D721Med (cell line): ENCODE data around the gene ZNF805.
A peak's percentile ranks its signal among the peaks of the same experiment; 100 is the strongest.

Experiments
- DNase-seq: peaks from one replicate; pipeline ENCODE4 v3.0.0; 2011; ENCODE audit warnings: low spot score; ENCODE audit not compliant: insufficient read length
- FAIRE-seq: peaks from 2 replicates; lab custom pipeline; 2011; peaks lifted over from hg19 to GRCh38; lab: Jason Lieb, UNC
- TF ChIP-seq, protein P1 (sequence below): IDR thresholded peaks from 2 replicates; pipeline ENCODE4 v1.5.1; 2012; ENCODE audit warnings: mild to moderate bottlenecking, control low read depth; ENCODE audit not compliant: insufficient read depth; ENCODE audit errors: missing control alignments

ZNF805 gene

DNA sequence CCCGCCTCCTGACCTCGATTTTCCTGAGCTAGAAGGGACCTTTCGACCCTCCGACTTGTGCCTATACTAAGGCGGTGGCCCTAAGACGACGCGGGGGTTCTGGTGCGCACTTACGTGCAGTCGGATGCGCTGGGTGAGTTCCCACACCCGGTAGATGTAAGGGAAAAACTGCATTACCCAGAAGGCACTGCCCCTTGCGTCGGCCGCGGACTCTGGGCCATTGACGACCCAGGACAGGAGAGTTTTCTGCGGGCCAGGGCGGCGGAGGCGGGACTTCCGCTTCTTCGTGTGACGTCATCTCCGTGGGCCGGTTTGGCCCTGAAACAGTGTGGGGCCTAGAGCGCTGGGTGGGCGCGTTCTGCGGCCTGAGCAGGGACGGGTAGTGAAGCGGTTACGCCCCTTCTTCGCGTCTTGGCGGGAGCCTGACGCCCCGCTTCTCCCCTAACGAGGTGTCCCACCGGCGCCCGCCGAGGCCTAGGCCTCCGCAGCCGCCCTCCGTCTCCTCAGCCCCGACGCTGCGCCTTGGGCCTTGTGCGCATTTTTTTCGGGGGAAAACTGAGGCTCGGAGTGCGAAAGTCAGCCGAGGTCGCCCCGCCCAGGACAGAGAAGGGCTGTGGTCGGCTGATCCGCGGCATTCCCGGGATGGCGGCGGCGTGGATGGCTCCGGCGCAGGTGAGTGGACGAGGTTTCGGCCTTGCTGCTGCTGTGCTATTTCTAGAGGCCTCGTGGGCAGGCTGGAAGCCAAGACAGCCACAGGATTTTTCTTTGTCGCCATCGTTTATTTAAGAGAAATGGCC lies 39.9 kb downstream of the ZNF805 start, which contains the start of gene ZNF460:
Gene ZNF460, plus strand, starts transcription at position 321 of the 797 bp plus-strand sequence. Its CDS starts 322 bp downstream, at position 643.
- TF ChIP-seq, protein P1, sequence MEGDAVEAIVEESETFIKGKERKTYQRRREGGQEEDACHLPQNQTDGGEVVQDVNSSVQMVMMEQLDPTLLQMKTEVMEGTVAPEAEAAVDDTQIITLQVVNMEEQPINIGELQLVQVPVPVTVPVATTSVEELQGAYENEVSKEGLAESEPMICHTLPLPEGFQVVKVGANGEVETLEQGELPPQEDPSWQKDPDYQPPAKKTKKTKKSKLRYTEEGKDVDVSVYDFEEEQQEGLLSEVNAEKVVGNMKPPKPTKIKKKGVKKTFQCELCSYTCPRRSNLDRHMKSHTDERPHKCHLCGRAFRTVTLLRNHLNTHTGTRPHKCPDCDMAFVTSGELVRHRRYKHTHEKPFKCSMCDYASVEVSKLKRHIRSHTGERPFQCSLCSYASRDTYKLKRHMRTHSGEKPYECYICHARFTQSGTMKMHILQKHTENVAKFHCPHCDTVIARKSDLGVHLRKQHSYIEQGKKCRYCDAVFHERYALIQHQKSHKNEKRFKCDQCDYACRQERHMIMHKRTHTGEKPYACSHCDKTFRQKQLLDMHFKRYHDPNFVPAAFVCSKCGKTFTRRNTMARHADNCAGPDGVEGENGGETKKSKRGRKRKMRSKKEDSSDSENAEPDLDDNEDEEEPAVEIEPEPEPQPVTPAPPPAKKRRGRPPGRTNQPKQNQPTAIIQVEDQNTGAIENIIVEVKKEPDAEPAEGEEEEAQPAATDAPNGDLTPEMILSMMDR = no peak
- FAIRE-seq = no peak
- DNase-seq = peak; percentile 84

DNA sequence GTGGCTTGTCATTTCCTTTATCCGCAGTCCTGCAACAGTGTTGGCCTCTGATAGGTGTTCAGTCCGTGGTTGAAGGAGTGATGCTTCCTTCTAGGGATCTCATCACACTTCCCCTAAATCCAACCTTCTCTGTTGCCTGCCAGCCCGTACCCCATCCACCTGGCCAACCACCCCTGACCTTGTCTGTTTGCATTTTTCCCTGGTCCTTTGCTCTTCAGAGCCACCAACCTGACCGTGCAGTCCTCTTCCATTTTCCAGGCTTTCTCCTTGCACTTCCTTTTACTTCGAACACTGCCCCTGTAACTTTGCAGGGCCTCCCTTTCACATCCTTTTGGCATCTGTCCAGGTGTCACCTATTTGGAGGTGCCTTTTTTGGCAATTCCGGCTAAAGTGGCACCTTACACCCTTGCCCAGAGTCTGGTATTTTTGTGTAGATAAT lies 40.5 kb downstream of the ZNF805 start:
- FAIRE-seq (no peak), DNase-seq (no peak)

DNA sequence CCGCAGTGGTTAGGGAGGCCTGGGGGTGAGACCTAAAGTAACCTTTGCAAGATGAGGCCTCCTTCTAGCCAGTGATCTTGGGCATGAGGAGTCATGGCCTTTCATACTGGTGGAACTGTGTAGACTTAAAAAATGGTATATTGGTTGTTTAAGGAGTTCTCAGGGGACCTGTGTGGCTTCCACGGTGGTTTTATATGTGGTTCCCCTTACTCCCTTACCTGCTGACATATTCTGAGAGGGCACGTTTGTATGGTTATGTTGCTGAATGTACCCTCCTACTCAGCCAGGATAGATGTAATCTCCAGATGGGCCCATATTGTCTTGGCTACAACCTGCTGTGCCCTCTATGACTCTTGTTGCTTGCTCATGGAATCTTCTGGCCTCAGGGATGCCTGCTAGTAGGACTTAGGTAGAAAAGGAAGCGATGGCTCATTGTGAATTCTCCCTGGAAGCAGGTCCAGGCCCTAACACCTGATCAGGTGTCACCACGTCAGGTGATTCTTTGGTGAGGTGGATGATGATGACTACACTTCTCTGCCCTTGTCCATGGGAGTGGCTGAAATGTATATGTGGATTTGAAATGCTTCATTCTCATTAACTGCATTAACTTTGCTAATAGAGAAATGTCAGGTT lies 41.7 kb downstream of the ZNF805 start:
- no peak for FAIRE-seq

More for the DNA sequence above, 40.5 kb downstream of the ZNF805 start:
- TF ChIP-seq, protein P1 = no peak

DNA sequence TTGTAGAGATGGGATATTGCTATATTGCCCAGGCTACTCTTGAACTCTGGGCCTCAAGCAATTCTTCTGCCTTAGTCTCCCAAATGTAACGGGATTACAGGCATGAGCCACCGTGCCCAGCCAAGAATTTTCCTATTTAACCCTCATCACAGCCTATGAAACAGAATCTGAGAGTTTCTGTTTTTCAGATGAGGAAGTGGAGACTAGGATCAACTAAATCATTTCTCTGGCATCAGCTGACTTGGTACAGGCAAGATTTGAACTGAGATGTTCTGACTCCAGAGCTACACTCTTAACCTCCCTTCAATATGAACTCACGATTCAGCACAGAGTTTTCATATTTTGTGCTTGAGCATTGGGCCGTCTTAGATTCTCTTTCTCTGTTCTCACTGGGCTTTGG lies 47.9 kb downstream of the ZNF805 start:
- FAIRE-seq (no peak), DNase-seq (no peak)
- TF ChIP-seq, protein P1 = no peak

More for the DNA sequence above, 41.7 kb downstream of the ZNF805 start:
- no peak for DNase-seq
- TF ChIP-seq, protein P1 = no peak

DNA sequence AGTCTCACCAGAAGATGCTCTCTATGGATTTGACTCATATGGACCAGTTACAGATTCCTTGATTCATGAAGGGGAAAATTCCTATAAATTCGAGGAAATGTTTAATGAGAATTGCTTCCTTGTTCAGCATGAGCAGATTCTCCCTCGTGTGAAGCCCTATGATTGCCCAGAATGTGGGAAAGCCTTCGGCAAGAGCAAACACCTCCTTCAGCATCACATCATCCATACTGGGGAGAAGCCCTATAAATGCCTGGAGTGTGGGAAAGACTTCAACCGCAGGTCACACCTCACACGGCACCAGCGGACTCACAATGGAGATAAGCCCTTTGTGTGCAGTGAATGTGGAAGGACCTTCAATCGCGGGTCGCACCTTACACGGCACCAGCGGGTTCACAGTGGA lies 50.5 kb downstream of the ZNF805 start:
- TF ChIP-seq, protein P1 = no peak
- no peak for FAIRE-seq

DNA sequence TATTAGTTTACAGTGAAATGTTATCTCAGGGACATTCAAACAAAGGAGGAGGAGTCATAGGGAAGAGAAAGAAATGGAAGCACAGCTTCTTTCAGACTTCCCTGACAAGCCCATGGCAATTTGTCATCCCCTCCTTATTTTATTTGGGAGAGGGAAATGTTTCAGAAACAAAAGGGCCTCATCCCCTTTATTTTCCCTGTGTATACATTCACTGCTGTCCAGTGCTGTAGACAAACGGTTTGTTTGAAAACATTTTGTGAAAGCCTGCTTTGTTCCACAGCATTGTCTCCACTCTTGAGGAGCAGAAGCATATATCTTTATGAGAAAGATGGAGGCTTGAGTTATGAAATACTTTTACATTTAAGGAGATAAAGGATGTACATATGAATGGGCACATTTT lies 52.1 kb downstream of the ZNF805 start:
- TF ChIP-seq, protein P1 = no peak
- DNase-seq (no peak), FAIRE-seq (no peak)

More for the DNA sequence above, 50.5 kb downstream of the ZNF805 start:
- no peak for DNase-seq
